ENCODE data around the gene APOC3.

Gene APOC3

DNA sequence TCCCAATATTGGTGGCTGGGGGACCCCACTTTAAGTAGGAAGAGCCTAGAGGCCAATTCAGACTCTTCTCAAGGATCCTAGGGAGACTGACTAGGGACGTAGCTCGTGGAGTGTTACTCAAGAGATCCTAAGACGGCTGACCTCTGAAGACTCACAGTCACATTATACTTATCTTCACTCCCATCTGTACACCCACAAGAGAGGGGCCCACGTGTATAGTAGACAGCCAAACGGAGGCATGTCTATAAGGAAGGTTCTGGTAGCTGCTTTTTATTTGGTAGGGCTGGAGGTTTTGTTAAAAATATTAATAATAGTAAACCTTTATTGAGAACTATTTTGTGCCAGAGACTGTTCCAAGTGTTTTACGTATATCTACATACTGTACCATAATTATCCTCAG is 30.6 kb downstream of the APOC3 start:
- no peak overlapping the region for H3K4me3 ChIP-seq (ENCODE audit: low read length)
- TF ChIP-seq, protein P1, sequence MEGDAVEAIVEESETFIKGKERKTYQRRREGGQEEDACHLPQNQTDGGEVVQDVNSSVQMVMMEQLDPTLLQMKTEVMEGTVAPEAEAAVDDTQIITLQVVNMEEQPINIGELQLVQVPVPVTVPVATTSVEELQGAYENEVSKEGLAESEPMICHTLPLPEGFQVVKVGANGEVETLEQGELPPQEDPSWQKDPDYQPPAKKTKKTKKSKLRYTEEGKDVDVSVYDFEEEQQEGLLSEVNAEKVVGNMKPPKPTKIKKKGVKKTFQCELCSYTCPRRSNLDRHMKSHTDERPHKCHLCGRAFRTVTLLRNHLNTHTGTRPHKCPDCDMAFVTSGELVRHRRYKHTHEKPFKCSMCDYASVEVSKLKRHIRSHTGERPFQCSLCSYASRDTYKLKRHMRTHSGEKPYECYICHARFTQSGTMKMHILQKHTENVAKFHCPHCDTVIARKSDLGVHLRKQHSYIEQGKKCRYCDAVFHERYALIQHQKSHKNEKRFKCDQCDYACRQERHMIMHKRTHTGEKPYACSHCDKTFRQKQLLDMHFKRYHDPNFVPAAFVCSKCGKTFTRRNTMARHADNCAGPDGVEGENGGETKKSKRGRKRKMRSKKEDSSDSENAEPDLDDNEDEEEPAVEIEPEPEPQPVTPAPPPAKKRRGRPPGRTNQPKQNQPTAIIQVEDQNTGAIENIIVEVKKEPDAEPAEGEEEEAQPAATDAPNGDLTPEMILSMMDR (conservative IDR thresholded peaks at IDR 0.05; ENCODE audit: low read depth, low read length) = no peak
- DNase-seq (ENCODE audit: low read depth) = no peak

DNA sequence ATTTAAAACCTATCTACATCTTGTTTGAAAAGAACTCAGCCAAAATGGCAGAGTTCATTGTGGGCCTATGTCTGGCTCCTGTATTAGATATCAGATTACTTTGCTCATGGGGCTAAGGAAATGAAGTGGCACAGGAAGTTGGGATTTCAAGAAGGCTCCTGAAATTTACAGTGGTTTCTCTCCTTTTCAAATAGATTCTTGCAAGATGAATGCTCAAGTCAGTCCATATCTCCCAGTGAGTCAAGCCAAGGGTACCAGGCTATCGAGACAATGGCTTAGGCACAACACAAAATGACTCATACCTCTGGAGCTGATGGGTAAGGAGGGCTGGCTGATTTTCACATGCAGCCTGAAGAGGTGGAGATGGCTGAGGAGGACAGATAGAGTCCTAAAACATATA is 31.8 kb downstream of the APOC3 start:
- TF ChIP-seq, protein P1 (conservative IDR thresholded peaks at IDR 0.05; ENCODE audit: low read depth, low read length) = no peak
- no peak for DNase-seq (ENCODE audit: low read depth)
- no peak overlapping the region for H3K4me3 ChIP-seq (ENCODE audit: low read length)

DNA sequence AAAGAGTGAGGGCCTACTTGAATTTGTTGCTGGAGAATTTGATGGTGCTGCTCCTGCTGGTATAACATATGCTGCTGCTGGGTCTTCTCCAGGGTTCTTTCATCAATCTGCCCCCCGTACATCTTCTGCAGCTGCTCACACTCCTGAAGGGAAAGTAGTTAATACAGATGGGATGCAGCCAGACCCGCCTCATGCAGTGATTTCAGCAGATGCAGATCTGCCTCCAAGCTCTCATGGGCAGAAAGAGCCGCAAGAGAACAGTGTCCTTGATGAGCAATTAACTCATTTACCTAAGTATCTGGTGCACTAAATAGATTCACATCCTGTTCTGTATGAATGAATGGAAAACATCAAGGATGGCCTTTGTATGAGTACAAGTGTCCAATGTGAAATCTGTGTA is 32.5 kb downstream of the APOC3 start:
- TF ChIP-seq, protein P1 (conservative IDR thresholded peaks at IDR 0.05; ENCODE audit: low read depth, low read length) = no peak
- no peak for DNase-seq (ENCODE audit: low read depth)
- H3K4me3 ChIP-seq (ENCODE audit: low read length) = no peak overlapping the region

DNA sequence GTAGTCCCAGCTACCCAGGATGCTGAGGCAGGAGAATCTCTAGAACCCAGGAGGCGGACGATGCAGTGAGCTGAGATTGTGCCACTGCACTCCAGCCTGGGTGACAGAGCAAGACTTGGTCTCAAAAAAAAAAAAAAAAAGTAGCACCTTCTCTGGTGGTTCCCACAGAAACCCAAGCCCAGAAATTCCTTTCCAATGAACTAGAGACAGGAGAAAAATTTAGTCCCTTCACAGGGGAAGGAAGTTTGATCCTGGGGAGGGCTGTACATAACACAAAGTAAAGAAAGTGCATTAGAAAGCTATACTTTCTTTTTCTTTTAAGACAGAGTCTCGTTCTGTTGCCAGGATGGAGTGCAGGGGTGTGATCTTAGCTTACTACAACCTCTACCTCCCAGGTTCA is 33.2 kb downstream of the APOC3 start:
- no peak overlapping the region for H3K4me3 ChIP-seq (ENCODE audit: low read length)
- TF ChIP-seq, protein P1 (conservative IDR thresholded peaks at IDR 0.05; ENCODE audit: low read depth, low read length) = no peak
- no peak for DNase-seq (ENCODE audit: low read depth)

DNA sequence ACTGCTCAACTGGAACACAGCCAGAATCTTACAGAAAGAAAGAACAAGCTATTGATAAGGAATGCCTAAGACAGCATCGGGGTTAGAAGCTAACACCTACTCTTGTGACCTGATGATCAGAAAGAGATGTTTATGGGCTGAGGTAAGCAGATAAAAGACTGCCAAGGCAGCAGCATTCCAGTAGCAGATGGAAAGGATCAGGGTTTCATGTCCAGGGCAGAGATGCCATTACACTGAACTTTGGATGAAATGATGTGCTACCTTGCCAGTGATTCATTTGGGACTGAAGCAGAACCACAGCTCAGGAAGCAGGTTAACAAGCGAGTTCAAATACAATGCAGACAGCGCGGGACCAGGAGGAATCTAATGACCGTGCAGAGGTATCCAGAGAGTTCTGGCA is 34.8 kb downstream of the APOC3 start:
- no peak overlapping the region for H3K4me3 ChIP-seq (ENCODE audit: low read length)
- no peak for DNase-seq (ENCODE audit: low read depth)
- TF ChIP-seq, protein P1 (conservative IDR thresholded peaks at IDR 0.05; ENCODE audit: low read depth, low read length) = no peak

DNA sequence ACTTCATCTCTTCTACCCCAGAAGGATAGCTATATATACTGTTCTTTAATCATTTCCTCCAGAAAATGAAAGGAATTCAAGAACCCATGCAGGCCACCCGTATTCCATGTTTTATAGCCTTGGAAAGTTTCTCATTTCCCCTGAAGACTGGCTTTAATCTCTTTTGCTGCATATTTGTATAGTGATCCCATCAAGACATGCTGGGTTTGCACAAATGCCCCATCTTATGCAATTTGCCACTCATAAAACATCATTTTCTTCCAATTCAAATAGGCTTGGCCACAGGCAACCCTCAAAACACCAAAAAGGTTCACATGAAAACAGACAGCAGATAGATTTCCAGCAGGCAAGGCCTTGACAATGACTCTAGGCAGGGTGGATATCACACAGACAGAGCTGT is 36.0 kb downstream of the APOC3 start:
- no peak for DNase-seq (ENCODE audit: low read depth)
- TF ChIP-seq, protein P1 (conservative IDR thresholded peaks at IDR 0.05; ENCODE audit: low read depth, low read length) = no peak
- H3K4me3 ChIP-seq (ENCODE audit: low read length) = no peak overlapping the region

DNA sequence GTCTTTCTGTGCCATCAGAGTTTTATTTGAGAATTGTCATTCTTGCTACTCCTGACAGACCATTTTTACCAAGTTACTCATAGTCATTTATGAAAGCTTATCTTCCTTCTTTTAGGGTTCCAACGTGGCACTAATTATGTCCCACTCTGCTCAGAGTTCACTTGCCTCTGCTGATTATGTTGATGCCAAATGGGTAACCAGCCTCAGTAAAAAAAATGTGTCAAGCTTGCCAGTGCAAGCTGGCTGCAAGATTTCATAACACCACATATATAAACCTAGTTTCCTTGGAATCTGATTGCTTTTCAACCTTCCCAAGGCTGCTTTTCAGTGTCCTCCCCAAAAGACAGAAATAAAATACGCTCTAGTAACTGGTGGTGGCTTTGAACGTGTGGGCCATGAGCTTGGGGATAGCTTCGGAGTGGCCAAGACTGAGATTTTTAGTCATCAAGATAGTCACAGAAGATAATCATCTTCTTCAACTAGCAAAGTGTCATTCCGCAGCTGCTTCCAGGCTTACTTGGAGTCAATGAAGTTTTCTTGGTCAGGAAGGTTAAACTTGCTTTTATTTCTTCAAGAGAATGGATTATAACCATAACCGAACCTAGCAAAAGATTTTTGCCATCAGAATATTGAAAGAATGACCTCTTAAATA is 37.2 kb downstream of the APOC3 start:
- TF ChIP-seq, protein P1 (conservative IDR thresholded peaks at IDR 0.05; ENCODE audit: low read depth, low read length) = no peak
- DNase-seq (ENCODE audit: low read depth) = no peak
- no peak overlapping the region for H3K4me3 ChIP-seq (ENCODE audit: low read length)

Measured in retinal pigment epithelial cell (primary cell).